Measurements from ENCODE around the gene KIF3C. TPM values are rescaled to one million over a fixed set of nuclear protein-coding genes. Genes with fewer than 3 reads are reported as not detected.
A peak's percentile ranks its signal among the peaks of the same experiment; 100 is the strongest.

Gene KIF3C
- total and polyA plus RNA-seq, 2 of the 4 experiments (the other 2 are of a cell fraction) = 8.3 to 15.4 TPM

- CTCF ChIA-PET = interaction anchor here (0.5 to 1.4 kb wide), 9 partner anchors 11 to 962 kb away, joined by 3 to 6 read pairs (median 3); no protein-coding TSS in a partner anchor
- BruUV-seq (replicated peaks) = no TSS peak
- no peak overlapping the region for H3K27ac ChIP-seq (ENCODE audit: insufficient read depth, low read length)
Observed at GRCh38 chr2:25951071-25951547, 31.2 kb downstream of the KIF3C start.

More at GRCh38 chr2:25951071-25951547, 31.2 kb downstream of the KIF3C start:
- no peak overlapping the region for H3K4me2 ChIP-seq (ENCODE audit: low read depth, low read length)
- peak overlapping the region; percentile 9 for H2AFZ ChIP-seq (replicated peaks; ENCODE audit: low read length, poor library complexity)
- H4K5ac ChIP-seq (ENCODE audit: low read depth, low read length) = no peak overlapping the region
- POLR2A ChIA-PET (ENCODE audit: unreplicated experiment) = no interaction called here
- H4K8ac ChIP-seq (ENCODE audit: low read depth in 2 of 2, low read length in 2 of 2) = no peak overlapping the region
- peaks cover 2% of the 10 kb centered on the region; the same call in 1 of the 2 replicates for H3K4me1 ChIP-seq (ENCODE audit: control insufficient read depth, insufficient read depth, low read length)
- H2BK5ac ChIP-seq (ENCODE audit: low read depth, low read length, poor library complexity, severe bottlenecking) = no peak overlapping the region
- no peak overlapping the region for H3K18ac ChIP-seq (ENCODE audit: low read depth, low read length)
- H3K23ac ChIP-seq (ENCODE audit: low read depth, low read length) = no peak overlapping the region
- in situ Hi-C loops (cut with MboI; ENCODE audit: low sequenced_read_pairs) = loop anchor here (25.0 kb wide), 1 partner anchor 386 kb away; the partner anchor contains the start of genes ADGRF3 and SELENOI
- no peak overlapping the region for H3K4ac ChIP-seq (ENCODE audit: low read depth, low read length)
- H3K36me3 ChIP-seq (ENCODE audit: control insufficient read depth, insufficient read depth, low read length) = peaks cover 10% of the 10 kb centered on the region; the same call in 1 of the 2 replicates
- 63% methylated on average over 8 of the region's 11 CpGs; no CpG with 5 or more reads in 1 of the 2 experiments for WGBS, 2 experiments (ENCODE audit: extremely low coverage in 2 of 2, insufficient read length in 1 of 2)
- ATAC-seq (ENCODE audit: low read depth) = peak; percentile 99
- no peaks in the 10 kb centered on the region for H3K27me3 ChIP-seq (ENCODE audit: control insufficient read depth, insufficient read depth, low read length)
- H3K9me1 ChIP-seq (ENCODE audit: insufficient read depth, low read length) = peaks cover 4% of the 10 kb centered on the region; the same call in 1 of the 2 replicates
- TF ChIP-seq NFE2L2 (IDR thresholded peaks at IDR 0.05; ENCODE audit: low read depth, low read length) = no peak
- TF ChIP-seq FOS (IDR thresholded peaks at IDR 0.05; ENCODE audit: low read depth, low read length) = no peak
- no peak for TF ChIP-seq MAZ (IDR thresholded peaks at IDR 0.05; ENCODE audit: borderline replicate concordance, low read depth, low read length)
- TF ChIP-seq RFX5 (IDR thresholded peaks at IDR 0.05; ENCODE audit: low read depth, low read length) = 0 out of 2 replicates have a peak, but pooled peaks have one; percentile 10
- no peak for TF ChIP-seq CEBPB (IDR thresholded peaks at IDR 0.05; ENCODE audit: low read depth, low read length)
- peak; percentile 98 for TF ChIP-seq SMC3 (IDR thresholded peaks at IDR 0.05; ENCODE audit: low read depth, low read length)
- TF ChIP-seq CTCF (conservative IDR thresholded peaks at IDR 0.05; ENCODE audit: low read depth, low read length) = peak; percentile 96
- TF ChIP-seq RAD21 (IDR thresholded peaks at IDR 0.05; ENCODE audit: low read length) = peak; percentile 100
- peak; percentile 90 for TF ChIP-seq RCOR1 (IDR thresholded peaks at IDR 0.05; ENCODE audit: insufficient replicate concordance, low read length)
- 0 out of 2 replicates have a peak, but pooled peaks have one; percentile 21 for TF ChIP-seq POLR2A (IDR thresholded peaks at IDR 0.05; ENCODE audit: low read depth, low read length)
- H3K79me1 ChIP-seq (ENCODE audit: low read depth in 1 of 2, low read length in 2 of 2) = peaks cover 0 to 5% of the 10 kb centered on the region in 2 experiments; a peak in 1 of 4 replicates
- DNase-seq = peak; percentile 83
- peak overlapping the region; percentile 31 for H2AK9ac ChIP-seq (replicated peaks; ENCODE audit: low read depth, low read length, poor library complexity)
- H2BK120ac ChIP-seq (ENCODE audit: low read depth, low read length) = no peak overlapping the region
- no peak overlapping the region for H3K4me3 ChIP-seq (ENCODE audit: insufficient read depth, low read depth, low read length)
- dilution Hi-C loops (cut with HindIII; ENCODE audit: low sequenced_read_pairs, unreplicated experiment) = no loop called here
- no peak overlapping the region for H2AK5ac ChIP-seq (ENCODE audit: low read depth, low read length)
- H3K9me3 ChIP-seq (ENCODE audit: control insufficient read depth, insufficient read depth, low read length) = no peaks in the 10 kb centered on the region
- no peak overlapping the region for H3K14ac ChIP-seq (replicated peaks; ENCODE audit: low read depth, low read length)
- no peak overlapping the region for H3K9ac ChIP-seq (ENCODE audit: low read depth, low read length)
- H3K56ac ChIP-seq (ENCODE audit: extremely low read depth, insufficient read depth, low read length) = no peak overlapping the region
- intact Hi-C loops (cut with micrococcal nuclease) = loop anchor here (1.0 to 5.0 kb wide), 5 partner anchors 40 to 376 kb away; no protein-coding TSS in a partner anchor
- no peak overlapping the region for H2BK15ac ChIP-seq (ENCODE audit: low read depth, low read length)
- 0 out of 2 replicates have a peak, but pooled peaks cover 5% of the 10 kb centered on the region for H4K20me1 ChIP-seq (ENCODE audit: insufficient read depth, low read length)
- H4K91ac ChIP-seq (ENCODE audit: insufficient read depth, low read depth, low read length) = no peak overlapping the region
- H2BK20ac ChIP-seq (ENCODE audit: low read depth, low read length) = no peak overlapping the region

All from IMR-90 (cell line).